ENCODE measurements around the gene BHLHE23. TPM values are rescaled to one million over a fixed set of nuclear protein-coding genes. Genes with fewer than 3 reads are reported as not detected.

The BHLHE23 gene
- total RNA-seq, 1 donor from 2014 or later = not detected

- no peak for DNase-seq (ENCODE audit: low spot score)
- Histone ChIP-seq H4K20me1 (ENCODE audit: low read depth) (peaks cover 29% of the 10 kb centered on the region), H3K4me2 (no peak overlapping the region), H3K4me3 (no peak overlapping the region), H2AFZ (replicated peaks) (no peak overlapping the region), H3K27me3 (peaks cover 94% of the 10 kb centered on the region), H3K79me2 (ENCODE audit: low read depth) (no peaks in the 10 kb centered on the region), H3K36me3 (no peaks in the 10 kb centered on the region), H3K9ac (no peak overlapping the region), H3K27ac (no peak overlapping the region), H3K4me1 (peaks cover 4% of the 10 kb centered on the region), H3F3A (ENCODE audit: low read depth) (peaks cover 25% of the 10 kb centered on the region), H3K9me3 (ENCODE audit: low read depth) (no peaks in the 10 kb centered on the region)
- H3K27me3 Mint-ChIP-seq (ENCODE audit: insufficient read depth, low read depth) = peaks cover 60% of the 10 kb centered on the region
- H3K9me3 Mint-ChIP-seq = peaks cover 4% of the 10 kb centered on the region
- H3K27ac Mint-ChIP-seq = no peak overlapping the region
- TF ChIP-seq CTCF (IDR thresholded peaks at IDR 0.05) = no peak
- TF ChIP-seq EZH2phosphoT487 (IDR thresholded peaks at IDR 0.05) = no peak
- TF ChIP-seq EZH2 (IDR thresholded peaks at IDR 0.05) = no peak
- no peak overlapping the region for H3K4me3 Mint-ChIP-seq
- H3K4me1 Mint-ChIP-seq = peaks cover 6% of the 10 kb centered on the region
- no peaks in the 10 kb centered on the region for H3K36me3 Mint-ChIP-seq
These were observed 5.8 kb downstream of the BHLHE23 start for GRCh38 chr20:63000958-63001357.

- no peak for TF ChIP-seq EZH2phosphoT487 (IDR thresholded peaks at IDR 0.05)
- TF ChIP-seq EZH2 (IDR thresholded peaks at IDR 0.05) = no peak
- TF ChIP-seq CTCF (IDR thresholded peaks at IDR 0.05) = no peak
- H3K36me3 Mint-ChIP-seq = no peaks in the 10 kb centered on the region
- H3K4me1 Mint-ChIP-seq = peaks cover 16% of the 10 kb centered on the region
- H3K36me3 ChIP-seq = no peaks in the 10 kb centered on the region
- H3K79me2 ChIP-seq (ENCODE audit: low read depth) = no peaks in the 10 kb centered on the region
- H3K9me3 ChIP-seq (ENCODE audit: low read depth) = no peaks in the 10 kb centered on the region
- no peak overlapping the region for H2AFZ ChIP-seq (replicated peaks)
- no peak overlapping the region for H3K4me2 ChIP-seq
- DNase-seq (ENCODE audit: low spot score) = no peak
- peaks cover 20% of the 10 kb centered on the region for H4K20me1 ChIP-seq (ENCODE audit: low read depth)
- H3K4me3 ChIP-seq = no peak overlapping the region
- H3K9me3 Mint-ChIP-seq = peaks cover 4% of the 10 kb centered on the region
- H3F3A ChIP-seq (ENCODE audit: low read depth) = peaks cover 16% of the 10 kb centered on the region
- H3K4me3 Mint-ChIP-seq = no peak overlapping the region
- no peak overlapping the region for H3K9ac ChIP-seq
- peaks cover 9% of the 10 kb centered on the region for H3K4me1 ChIP-seq
- H3K27ac Mint-ChIP-seq = no peak overlapping the region
- peaks cover 87% of the 10 kb centered on the region for H3K27me3 ChIP-seq
- H3K27ac ChIP-seq = no peak overlapping the region
- peaks cover 54% of the 10 kb centered on the region for H3K27me3 Mint-ChIP-seq (ENCODE audit: insufficient read depth, low read depth)
These were observed 6.7 kb downstream of the BHLHE23 start for GRCh38 chr20:63000036-63000435.

- H3K9me3 ChIP-seq (ENCODE audit: low read depth) = no peaks in the 10 kb centered on the region
These were observed 7.2 kb downstream of the BHLHE23 start for GRCh38 chr20:62999580-62999979.

More at GRCh38 chr20:62999580-62999979, 7.2 kb downstream of the BHLHE23 start:
- H3K4me2 ChIP-seq = no peak overlapping the region
- no peak for DNase-seq (ENCODE audit: low spot score)
- H3K79me2 ChIP-seq (ENCODE audit: low read depth) = no peaks in the 10 kb centered on the region
- peaks cover 15% of the 10 kb centered on the region for H3F3A ChIP-seq (ENCODE audit: low read depth)
- H3K36me3 Mint-ChIP-seq = no peaks in the 10 kb centered on the region
- no peak overlapping the region for H3K27ac Mint-ChIP-seq
- no peak overlapping the region for H2AFZ ChIP-seq (replicated peaks)
- TF ChIP-seq EZH2phosphoT487 (IDR thresholded peaks at IDR 0.05) (no peak), CTCF (IDR thresholded peaks at IDR 0.05) (no peak), EZH2 (IDR thresholded peaks at IDR 0.05) (no peak)
- H3K9ac ChIP-seq = no peak overlapping the region
- H3K4me1 ChIP-seq = peaks cover 12% of the 10 kb centered on the region
- no peaks in the 10 kb centered on the region for H3K36me3 ChIP-seq
- peaks cover 20% of the 10 kb centered on the region for H3K4me1 Mint-ChIP-seq
- H4K20me1 ChIP-seq (ENCODE audit: low read depth) = peaks cover 15% of the 10 kb centered on the region
- H3K9me3 Mint-ChIP-seq = peaks cover 4% of the 10 kb centered on the region
- H3K4me3 ChIP-seq = no peak overlapping the region
- no peak overlapping the region for H3K4me3 Mint-ChIP-seq
- peaks cover 54% of the 10 kb centered on the region for H3K27me3 Mint-ChIP-seq (ENCODE audit: insufficient read depth, low read depth)
- no peak overlapping the region for H3K27ac ChIP-seq
- peaks cover 83% of the 10 kb centered on the region for H3K27me3 ChIP-seq
